Measurements from ENCODE around the gene KRTAP9-6.

- no peak for TF ChIP-seq CTCF (conservative IDR thresholded peaks at IDR 0.05; ENCODE audit: low read length)
- no peak for TF ChIP-seq EZH2phosphoT487 (IDR thresholded peaks at IDR 0.05; ENCODE audit: borderline replicate concordance)
Observed at GRCh38 chr17:41215681-41216080, 49.5 kb upstream of the KRTAP9-6 start.

Measured in Loucy (cell line).